G401 (cell line): ENCODE results near the gene ADAM8. TPM values are rescaled to one million over a fixed set of nuclear protein-coding genes. Genes with fewer than 3 reads are reported as not detected.
"Not testable (repeated sequence)": the region's sequence is repeated elsewhere in the genome, so short reads cannot be mapped to it uniquely, and the experiment has no call there.

Source experiments
- DNase-seq: peaks from one replicate; pipeline ENCODE4 v3.0.0-alpha.2; 2015; ENCODE audit warnings: low spot score
- in situ Hi-C: cut with HindIII; loops from 2 replicates; pipeline ENCODE4 v1.10.0; 2016; ENCODE audit warnings: low sequenced_read_pairs, mixed read lengths
- total RNA-seq: library from RNA; depleted of rRNA; stranded (reverse); fragments of >200 nt; shearing (Covaris generic); gene quantifications from 2 replicates; pipeline ENCODE4 v1.2.3, GENCODE V29; 2014; rRNA removed

ADAM8 gene
- total RNA-seq, 1 experiment from 2014 or later: 0.68 TPM

DNA sequence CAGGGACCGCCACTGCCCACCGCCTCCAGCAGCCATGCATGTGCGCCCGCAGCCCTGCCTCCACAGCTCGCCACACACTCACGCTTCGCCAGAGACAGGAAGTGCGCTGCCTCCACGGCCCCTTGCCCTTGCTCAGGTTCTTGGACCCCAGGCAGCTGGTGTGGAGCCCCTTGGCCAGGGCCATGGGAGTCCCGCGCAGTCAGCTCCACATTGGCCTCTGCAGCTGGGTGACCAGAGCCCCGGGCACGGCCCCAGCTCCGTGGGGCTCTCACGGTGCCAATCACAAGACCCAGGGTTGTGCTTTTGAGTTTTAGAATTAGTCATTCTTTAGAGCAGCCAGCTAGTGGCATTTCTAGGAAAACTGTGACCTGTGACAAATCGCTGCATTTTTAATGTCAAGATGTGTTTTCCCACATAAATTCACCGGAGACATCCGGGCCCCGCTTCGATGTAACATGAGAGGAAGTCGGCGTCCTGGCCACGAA is 50.9 kb downstream of the ADAM8 start:
- DNase-seq: no peak
- in situ Hi-C loops: no loop called here

GRCh38 chr10:133224756-133225372 is 51.8 kb downstream of the ADAM8 start:
- in situ Hi-C loops: no loop called here
- no peak for DNase-seq

- DNase-seq: no peak
- in situ Hi-C loops: no loop called here
Observed at GRCh38 chr10:133224076-133224475, 52.6 kb downstream of the ADAM8 start.

- DNase-seq, in situ Hi-C loops: not testable (repeated sequence)
Observed at GRCh38 chr10:133221756-133222155, 54.9 kb downstream of the ADAM8 start.

- in situ Hi-C loops: no loop called here
- DNase-seq: no peak
Observed at GRCh38 chr10:133221331-133221730, 55.3 kb downstream of the ADAM8 start.

GRCh38 chr10:133219782-133220181 is 56.9 kb downstream of the ADAM8 start:
- in situ Hi-C loops: no loop called here
- no peak for DNase-seq

DNA sequence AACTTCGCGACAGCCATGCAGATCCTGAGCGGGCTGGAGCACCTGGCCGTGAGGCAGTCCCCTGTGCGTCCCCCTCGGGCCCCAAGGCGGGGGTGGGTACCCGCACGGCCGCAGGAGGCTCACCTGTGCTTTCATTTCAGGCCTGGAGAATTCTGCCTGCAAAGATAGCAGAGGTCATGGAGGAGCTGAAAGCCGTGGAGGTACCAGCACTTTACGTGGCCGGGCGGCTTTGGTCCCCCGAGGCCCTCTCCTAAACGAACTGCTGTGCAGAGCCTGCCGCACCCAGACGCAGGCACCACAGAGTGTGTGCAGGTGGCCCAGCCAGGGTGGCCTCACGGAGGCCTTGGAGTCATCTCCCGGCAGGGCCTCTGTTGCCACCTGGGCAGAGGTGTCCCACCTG is 57.8 kb downstream of the ADAM8 start:
- in situ Hi-C loops: no loop called here
- no peak for DNase-seq

DNA sequence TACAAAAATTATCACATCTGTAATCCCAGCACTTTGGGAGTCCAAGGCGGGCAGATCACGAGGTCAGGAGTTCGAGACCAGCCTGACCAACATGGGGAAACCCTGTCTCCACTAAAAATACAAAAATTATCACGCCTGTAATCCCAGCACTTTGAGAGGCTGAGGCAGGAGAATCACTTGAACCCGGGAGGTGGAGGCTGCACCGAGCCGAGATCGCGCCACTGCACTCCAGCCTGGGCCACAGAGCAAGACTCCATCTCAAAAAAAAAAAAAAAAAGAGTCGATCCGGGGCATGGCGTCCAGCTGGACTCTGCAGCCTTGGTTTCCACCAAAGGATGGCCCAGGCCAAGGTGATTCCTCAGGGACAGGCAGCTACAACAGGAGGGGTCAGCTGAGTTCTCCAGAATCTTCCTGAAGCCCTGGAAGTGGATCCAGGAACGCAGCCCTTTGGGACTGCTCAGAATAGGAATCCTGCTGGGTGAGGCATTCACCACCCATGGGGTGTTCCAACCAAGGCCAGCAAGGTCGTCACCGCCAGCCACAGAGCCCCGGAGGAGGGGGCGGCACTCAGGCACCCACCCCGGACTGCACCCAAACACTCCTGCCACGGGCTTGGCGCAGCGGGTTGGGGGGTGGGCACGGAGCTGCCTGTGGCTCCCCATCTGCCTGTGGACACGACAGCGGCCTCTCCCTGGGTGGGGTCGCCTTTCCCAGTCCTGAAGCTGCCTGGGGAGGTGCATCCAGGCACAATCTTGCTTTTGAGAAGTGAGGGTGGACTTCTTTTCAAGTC is 58.7 kb downstream of the ADAM8 start:
- in situ Hi-C loops: no loop called here
- no peak for DNase-seq

DNA sequence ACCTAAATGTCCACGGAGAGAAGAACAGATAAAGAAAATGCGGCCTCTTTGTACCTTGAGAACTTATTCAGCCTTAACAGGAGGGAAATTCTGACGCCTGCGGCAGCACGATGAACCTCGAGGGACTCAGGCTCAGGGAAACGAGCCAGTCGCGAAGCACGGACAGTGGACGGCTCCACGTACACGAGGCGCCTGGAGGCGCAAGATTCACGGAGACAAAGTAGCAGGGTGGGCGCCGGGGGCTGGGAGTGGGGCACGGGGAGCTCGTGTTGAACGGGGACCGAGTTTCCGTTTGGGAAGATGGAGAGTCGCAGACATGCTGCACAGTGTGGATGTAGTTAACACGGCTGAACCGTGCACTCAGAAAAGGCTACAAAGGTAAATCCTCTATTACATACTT is 59.9 kb downstream of the ADAM8 start:
- in situ Hi-C loops: no loop called here
- no peak for DNase-seq

GRCh38 chr10:133215586-133215985 is 61.1 kb downstream of the ADAM8 start:
- DNase-seq: no peak
- in situ Hi-C loops: no loop called here

- in situ Hi-C loops: no loop called here
- DNase-seq: no peak
Observed at GRCh38 chr10:133214468-133215410, 61.9 kb downstream of the ADAM8 start.

GRCh38 chr10:133213641-133214467 is 62.8 kb downstream of the ADAM8 start:
- DNase-seq: no peak
- in situ Hi-C loops: no loop called here

- peak; percentile 64 for DNase-seq
- in situ Hi-C loops: no loop called here
Observed at GRCh38 chr10:133212853-133213494, 63.7 kb downstream of the ADAM8 start.

Other genes starting within 250 kb of the ADAM8 start
- gene ADGRA1, start 188.9 kb downstream of the ADAM8 start, total RNA-seq: not detected in 2 replicates
- gene KNDC1, start 116.6 kb downstream of the ADAM8 start, total RNA-seq: 0.47 and 4.0 TPM in 2 replicates
- gene UTF1, start 46.7 kb downstream of the ADAM8 start, total RNA-seq: not detected in 2 replicates
- gene VENTX, start 39.0 kb downstream of the ADAM8 start, total RNA-seq: 0.12 TPM in 1 of 2 replicates, not detected in the other
- gene TUBGCP2, start 32.0 kb upstream of the ADAM8 start, total RNA-seq: 71.4 and 73.3 TPM in 2 replicates
- gene ZNF511, start 32.0 kb upstream of the ADAM8 start, total RNA-seq: 60.7 and 97.4 TPM in 2 replicates
- 53.3 and 63.5 TPM in 2 replicates for gene CALY, start 60.0 kb upstream of the ADAM8 start, total RNA-seq
- gene PRAP1, start 70.5 kb upstream of the ADAM8 start, total RNA-seq: 1.8 and 3.0 TPM in 2 replicates
- gene FUOM, start 81.2 kb upstream of the ADAM8 start, total RNA-seq: 65.7 and 103 TPM in 2 replicates
- gene ECHS1, start 96.5 kb upstream of the ADAM8 start, total RNA-seq: 105 and 118 TPM in 2 replicates
- gene PAOX, start 102.4 kb upstream of the ADAM8 start, total RNA-seq: 11.7 and 13.9 TPM in 2 replicates
- gene MTG1, start 117.3 kb upstream of the ADAM8 start, total RNA-seq: 60.7 and 66.8 TPM in 2 replicates
- gene SPRN, start 147.8 kb upstream of the ADAM8 start, total RNA-seq: not detected in 2 replicates
- gene SCART1, start 177.1 kb upstream of the ADAM8 start, total RNA-seq: 0.10 and 0.18 TPM in 2 replicates